IPS-18c (cell line): ENCODE results near the gene PTPRCAP.
"Not testable (repeated sequence)": the region's sequence is repeated elsewhere in the genome, so short reads cannot be mapped to it uniquely, and the experiment has no call there.

Experiments used
- H3K4me3 ChIP-seq: 2 replicates; pipeline ENCODE4 v1.7.0; 2013; ENCODE audit warnings: low read depth, mild to moderate bottlenecking, low read length, moderate library complexity; ENCODE audit not compliant: insufficient read depth
- H3K9me3 ChIP-seq: one replicate; pipeline ENCODE4 v1.6.1; 2013; ENCODE audit warnings: mild to moderate bottlenecking, low read length, moderate library complexity; ENCODE audit not compliant: control insufficient read depth, insufficient read depth

The PTPRCAP gene

DNA sequence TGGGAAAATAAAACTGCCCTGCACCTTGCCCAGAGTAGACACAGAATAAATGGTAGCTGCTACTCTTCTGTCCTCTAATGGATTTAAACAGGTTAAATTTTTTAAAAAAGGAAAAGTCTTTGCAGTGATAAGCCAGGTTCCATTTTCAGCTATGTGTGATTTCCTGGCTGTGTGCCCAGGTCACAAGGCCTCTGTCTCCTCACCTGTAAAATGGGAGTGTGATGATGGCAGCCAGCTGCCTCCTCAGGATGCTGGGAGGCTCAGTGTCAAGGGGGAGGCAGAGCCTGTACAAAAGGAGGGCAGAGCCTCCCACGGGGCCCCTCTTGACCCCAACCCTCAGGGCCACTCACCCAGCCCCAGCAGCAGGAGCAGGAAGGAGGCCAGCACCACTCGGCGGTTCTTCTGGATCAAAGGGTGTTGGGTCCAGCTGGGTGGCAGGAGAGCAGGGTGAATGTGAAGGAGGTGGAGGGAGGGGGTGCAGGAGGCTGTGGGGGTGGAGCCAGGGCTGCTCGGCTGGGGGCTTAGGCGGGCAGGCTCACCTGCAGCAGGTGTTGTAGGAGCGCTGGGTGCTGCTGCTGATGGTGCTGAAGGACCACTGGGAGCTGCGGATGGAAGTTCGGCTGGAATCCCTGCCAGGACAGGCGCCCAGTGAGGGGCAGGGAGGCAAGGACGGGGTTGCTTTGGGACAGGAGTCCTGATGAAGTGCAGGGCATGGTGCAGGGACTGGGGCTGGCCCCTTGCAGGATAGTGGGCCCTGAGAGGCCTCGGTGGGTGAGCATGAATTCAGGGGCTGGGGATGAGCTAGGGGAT lies 29.7 kb upstream of the PTPRCAP start:
- Histone ChIP-seq H3K4me3 (no peak overlapping the region), H3K9me3 (no peaks in the 10 kb centered on the region)

GRCh38 chr11:67466367-67466766 lies 28.9 kb upstream of the PTPRCAP start:
- Histone ChIP-seq H3K4me3 (no peak overlapping the region), H3K9me3 (no peaks in the 10 kb centered on the region)

DNA sequence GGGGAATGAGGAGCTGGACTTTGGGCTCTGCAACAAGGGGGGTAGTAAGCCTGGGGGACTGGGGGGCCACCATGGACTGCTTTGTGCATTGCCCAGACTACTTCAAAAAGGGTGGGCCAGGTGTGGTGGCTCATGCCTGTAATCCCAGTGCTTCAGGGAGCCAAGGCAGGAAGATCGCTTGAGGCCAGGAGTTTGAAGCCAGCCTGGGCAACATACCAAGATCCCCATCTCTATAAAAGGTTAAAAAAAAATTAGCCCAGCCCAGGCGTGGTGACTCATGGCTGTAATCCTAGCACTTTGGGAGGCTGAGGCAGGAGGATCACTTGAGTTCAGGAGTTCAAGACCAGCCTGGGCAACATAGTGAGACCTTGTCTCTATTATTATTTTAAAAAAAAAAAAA lies 28.0 kb upstream of the PTPRCAP start:
- H3K9me3 ChIP-seq: not testable (repeated sequence)
- H3K4me3 ChIP-seq: peak overlapping the region; percentile 76; the same call in 1 of the 2 replicates

GRCh38 chr11:67465189-67465510 lies 27.7 kb upstream of the PTPRCAP start:
- Histone ChIP-seq H3K4me3 (peak overlapping the region; percentile 76), H3K9me3 (no peaks in the 10 kb centered on the region)

- Histone ChIP-seq H3K9me3 (no peaks in the 10 kb centered on the region), H3K4me3 (peak overlapping the region; percentile 76)
These were observed 27.1 kb upstream of the PTPRCAP start for GRCh38 chr11:67464411-67465188.

GRCh38 chr11:67463680-67464410 lies 26.4 kb upstream of the PTPRCAP start:
- no peaks in the 10 kb centered on the region for H3K9me3 ChIP-seq
- H3K4me3 ChIP-seq: peak overlapping the region; percentile 38; the same call in 1 of the 2 replicates

DNA sequence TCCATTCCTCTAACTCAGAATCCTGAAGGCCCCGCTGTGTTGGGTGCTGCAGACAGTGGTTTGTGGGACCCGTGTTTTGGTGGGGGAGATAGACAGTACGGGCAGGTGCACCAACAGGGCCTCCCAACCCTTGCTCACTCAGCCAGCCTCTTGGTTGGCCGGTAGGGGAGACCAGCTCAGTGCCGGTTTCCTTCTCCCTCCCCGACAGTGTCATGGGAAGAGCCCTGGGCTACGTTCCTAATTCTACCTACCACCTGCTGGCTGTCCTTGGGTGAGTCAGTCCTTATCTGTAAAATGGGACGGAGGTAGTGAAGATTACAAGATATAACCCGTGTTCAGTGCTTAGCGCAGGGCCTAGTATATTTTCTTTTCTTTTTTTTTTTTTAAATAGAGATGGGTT lies 25.7 kb upstream of the PTPRCAP start:
- Histone ChIP-seq H3K4me3 (no peak overlapping the region), H3K9me3 (no peaks in the 10 kb centered on the region)

- Histone ChIP-seq H3K4me3 (no peak overlapping the region), H3K9me3 (no peaks in the 10 kb centered on the region)
These were observed 20.8 kb upstream of the PTPRCAP start for GRCh38 chr11:67458266-67458665.

DNA sequence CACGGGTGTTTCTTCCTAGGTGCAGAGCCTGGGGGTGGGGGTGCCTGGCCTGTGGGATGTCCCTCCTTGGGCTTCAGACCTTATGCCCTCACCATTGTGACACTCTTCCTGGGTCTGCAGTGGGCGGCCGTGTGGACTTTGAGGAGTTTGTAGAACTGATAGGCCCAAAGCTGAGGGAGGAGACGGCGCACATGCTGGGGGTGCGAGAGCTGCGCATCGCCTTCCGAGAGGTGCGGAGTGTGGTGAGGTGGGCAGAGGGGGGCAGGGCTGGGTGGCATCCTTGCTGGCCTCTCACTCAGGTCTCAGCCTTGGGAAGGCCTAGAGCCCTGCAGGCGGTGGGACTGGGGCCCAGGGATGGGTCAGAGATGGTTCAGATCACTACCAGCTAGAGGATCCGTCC lies 20.0 kb upstream of the PTPRCAP start:
- Histone ChIP-seq H3K9me3 (no peaks in the 10 kb centered on the region), H3K4me3 (no peak overlapping the region)

- Histone ChIP-seq H3K4me3 (no peak overlapping the region), H3K9me3 (no peaks in the 10 kb centered on the region)
These were observed 18.7 kb upstream of the PTPRCAP start for GRCh38 chr11:67456068-67456705.

GRCh38 chr11:67455054-67455453 lies 17.6 kb upstream of the PTPRCAP start, which contains the start of gene CABP4:
Gene CABP4, plus strand, starts transcription at chr11:67455354. Its CDS starts 70 bp downstream, at chr11:67455424.
- Histone ChIP-seq H3K4me3 (no peak within 1 kb of the TSS), H3K9me3 (no peaks in the 10 kb centered on the region)

DNA sequence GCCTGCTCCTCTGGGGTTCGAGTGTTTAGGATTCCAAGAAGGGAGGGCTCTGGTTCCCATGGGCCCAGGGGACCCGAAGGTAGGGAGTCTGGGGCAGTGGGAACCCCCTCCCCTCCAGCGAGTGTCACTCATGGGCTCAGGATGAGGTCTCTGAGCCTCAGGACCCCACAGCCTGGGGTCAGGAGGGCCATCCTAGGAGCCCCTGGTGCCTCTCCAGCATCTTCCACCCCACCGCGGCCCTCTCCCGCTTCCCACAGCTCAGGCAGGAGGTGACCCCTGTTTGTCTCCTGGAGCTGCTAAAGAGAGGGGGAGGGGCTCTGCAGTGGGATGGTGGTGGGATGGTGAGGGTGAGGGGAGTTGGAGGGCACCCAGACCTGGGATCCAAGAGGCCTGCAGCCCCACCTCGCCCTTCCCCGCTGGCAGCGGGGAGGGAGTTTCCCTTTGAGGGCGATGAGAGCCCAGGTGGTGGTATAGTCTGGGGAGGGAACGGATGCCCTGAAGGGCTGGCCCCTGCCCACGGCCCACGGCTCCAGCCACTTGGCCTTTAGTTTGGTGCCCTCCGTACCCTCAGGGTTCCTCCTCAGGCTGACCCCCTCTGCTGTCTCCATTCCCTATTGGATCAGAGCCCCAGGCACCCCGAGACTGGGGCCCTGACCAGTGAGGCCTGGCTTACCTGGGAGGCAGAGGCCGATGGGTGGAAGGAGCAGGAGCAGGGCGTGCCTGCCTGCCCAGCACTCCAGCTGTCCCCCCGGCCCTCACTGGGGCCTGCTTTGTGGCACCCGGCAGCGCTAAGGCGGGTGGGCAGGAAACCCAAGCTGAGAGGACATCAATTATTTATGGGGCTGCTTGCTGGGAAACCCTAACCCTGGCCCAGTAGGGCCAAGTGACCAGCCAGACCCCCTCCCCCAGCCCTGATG lies 16.6 kb upstream of the PTPRCAP start:
- H3K4me3 ChIP-seq: no peak overlapping the region
- no peaks in the 10 kb centered on the region for H3K9me3 ChIP-seq

DNA sequence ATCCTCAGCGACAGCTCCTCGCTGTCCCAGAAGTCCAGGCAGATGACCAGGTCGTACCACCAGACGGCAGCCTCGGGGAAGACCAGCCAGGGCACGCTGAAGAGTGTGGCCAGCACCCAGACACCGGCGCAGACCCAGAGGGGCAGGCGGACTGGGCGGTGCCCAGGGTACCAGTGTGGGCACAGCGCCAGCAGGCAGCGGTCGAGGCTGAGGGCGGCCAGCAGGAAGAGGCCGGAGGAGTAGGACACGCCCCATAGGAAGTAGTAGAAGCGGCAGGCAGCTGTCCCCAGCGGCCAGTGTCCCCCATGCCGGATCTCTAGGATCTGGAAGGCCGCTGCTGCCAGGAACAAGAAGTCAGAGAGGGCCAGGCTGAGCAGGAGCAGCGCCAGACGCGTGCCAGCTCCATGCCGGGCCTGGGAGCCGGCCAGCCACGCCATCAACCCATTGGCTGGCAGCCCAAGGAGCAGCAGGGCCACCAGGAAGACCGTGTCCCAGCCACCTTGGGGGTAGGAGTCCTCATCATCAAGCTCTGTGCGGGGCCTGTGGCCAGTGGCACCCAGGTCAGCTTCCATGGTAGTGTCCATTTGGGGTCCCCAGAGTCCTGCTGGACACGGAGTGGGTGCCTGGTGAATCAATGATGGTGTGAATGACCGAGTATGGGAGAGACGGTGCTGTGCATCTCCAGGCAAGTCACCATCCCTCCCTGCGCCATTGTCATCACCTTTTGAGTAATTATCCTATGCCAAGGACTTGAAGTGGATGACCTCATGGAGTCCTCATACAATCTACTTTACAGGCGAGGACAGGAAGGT lies 14.9 kb upstream of the PTPRCAP start, which contains the start of gene GPR152:
Gene GPR152, minus strand, starts transcription at position 589 of the 812 bp plus-strand sequence. Its CDS starts 5 bp downstream, at position 584.
- H3K9me3 ChIP-seq: no peaks in the 10 kb centered on the region
- H3K4me3 ChIP-seq: no peak within 1 kb of the TSS

DNA sequence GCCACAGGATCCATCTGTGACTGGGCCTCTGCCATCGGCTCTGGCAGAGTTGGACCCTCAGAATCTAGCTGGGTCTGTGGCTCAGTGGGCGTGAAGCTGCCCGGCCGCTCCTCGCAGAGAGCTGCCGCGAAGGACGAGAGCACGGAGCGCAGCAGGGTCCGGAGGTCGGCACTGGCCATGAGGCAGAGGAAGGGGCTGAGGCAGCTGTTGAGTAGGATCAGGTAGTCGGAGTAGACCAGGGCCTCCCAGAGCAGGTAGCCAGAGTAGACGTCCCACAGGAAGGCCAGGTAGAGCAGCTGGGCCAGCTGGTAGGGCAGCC lies 14.1 kb upstream of the PTPRCAP start:
- H3K9me3 ChIP-seq: peaks cover 2% of the 10 kb centered on the region
- no peak overlapping the region for H3K4me3 ChIP-seq

DNA sequence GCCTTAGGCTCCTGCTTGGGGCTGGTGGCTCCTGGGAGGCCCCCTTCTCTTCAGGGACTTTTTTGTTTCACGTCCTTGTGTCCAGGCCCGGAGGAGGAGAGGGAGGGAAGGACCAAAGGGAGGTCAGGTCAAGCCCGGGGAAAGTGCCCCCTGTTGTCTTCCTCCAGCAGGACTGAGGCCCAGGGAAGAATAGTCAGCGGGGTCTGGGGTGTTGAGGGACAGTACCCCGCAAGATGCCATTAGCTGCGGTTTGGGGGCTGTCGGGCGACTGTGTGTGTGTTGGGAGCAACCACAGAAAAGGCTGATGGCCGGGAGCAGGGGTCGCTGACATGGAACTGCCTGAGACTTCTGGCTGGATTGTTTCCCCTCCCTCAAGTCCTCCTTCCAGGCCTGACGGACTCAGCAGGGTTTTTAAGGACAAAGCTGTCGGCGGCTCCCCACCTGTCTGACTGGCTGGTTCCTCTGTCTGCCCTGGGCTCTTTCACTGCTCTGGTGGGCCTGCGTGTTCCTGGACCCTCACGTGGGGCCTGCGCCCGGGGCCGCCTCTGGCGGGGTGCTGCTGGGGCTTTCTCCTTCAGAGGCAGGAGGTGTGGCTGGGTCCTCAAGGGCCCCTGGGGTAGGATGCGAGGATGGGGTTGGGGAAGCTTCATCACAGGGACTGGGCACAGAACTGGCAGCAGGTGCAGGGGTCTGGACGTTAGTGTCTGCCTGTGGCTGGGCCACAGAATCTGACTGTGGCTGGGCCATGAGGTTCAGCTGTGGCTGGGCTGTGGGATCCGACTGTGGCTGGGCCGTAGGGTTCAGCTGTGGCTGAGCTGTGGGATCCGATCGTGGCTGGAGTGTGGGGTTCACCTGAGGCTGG lies 13.5 kb upstream of the PTPRCAP start:
- no peak overlapping the region for H3K4me3 ChIP-seq
- peaks cover 4% of the 10 kb centered on the region for H3K9me3 ChIP-seq
